Measurements from ENCODE around the gene EBF4.
"Not testable (repeated sequence)": the region's sequence is repeated elsewhere in the genome, so short reads cannot be mapped to it uniquely, and the experiment has no call there.

The EBF4 gene

DNA sequence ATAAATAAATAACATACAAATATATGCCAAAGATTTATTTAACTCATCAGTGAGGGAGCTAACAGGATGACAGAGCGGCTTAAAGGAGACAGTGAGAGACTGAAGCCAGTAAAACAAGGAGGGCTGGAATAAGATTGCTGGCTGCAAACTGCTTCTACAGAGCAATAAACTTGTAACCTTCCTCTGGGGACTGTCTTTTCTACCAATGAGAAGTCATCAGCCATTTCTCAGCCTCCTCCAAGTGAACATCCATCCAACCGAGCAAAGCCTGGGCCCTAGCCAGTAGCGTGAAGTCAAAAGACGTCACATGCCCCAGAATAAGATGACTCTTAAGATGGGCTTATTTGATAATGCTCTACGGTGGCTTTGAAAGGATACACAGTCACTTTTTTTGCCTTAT lies 65.4 kb downstream of the EBF4 start:
- no peak for DNase-seq (ENCODE audit: low spot score)

DNA sequence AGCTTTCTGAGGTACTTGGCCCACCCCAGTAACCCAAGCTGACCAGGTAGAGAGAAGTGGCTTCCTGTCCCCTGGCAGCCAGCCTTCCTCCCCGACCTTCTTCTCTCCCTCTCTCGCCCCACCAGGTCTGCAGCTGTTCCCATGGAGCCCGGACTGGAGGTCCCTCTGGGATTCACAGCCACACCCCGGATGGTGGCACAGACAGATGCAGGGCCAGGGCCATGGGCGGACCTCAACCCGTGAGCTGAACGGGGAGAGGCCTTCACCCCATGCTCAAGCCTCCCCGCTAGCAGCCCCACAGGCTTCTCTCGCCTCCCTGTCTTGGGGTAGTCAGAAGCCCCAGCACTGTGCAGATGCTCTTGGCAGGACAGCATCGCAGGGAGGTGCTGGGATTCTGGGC lies 66.6 kb downstream of the EBF4 start:
- no peak for DNase-seq (ENCODE audit: low spot score)

DNA sequence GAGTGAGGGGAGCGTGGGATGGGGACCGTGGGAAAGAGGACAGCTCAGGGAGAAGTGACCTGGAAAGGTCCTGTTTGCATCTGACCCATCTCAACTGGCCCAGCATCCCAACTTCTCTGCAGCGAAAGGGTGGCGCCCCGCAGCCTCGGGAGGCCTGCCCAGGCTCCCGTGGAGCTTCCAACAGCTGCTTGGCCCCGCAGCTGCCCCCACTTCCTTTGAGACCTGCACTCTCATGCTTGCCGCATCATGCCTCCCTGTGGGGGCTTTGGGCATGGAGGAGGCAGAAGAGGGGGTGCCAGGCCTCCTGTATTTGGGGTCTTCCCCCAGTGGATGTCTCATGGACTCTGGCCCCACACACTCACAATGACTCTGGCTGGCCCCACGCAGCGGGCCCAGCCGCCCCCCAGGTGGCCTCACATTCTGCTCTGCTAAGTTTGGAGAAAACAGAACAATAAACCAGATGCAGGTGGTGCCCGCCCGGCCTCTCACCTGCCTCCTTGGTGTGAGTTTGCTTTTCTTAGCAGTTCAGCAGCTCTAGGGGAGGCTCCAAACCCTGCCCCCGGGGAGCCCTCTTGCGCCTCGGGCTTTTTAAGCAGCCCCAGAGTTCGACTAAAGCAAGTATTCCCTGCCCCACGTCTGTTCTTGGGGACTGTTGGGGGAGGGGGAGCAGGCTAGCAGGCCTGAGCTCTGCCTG lies 67.2 kb downstream of the EBF4 start:
- no peak for DNase-seq (ENCODE audit: low spot score)

DNA sequence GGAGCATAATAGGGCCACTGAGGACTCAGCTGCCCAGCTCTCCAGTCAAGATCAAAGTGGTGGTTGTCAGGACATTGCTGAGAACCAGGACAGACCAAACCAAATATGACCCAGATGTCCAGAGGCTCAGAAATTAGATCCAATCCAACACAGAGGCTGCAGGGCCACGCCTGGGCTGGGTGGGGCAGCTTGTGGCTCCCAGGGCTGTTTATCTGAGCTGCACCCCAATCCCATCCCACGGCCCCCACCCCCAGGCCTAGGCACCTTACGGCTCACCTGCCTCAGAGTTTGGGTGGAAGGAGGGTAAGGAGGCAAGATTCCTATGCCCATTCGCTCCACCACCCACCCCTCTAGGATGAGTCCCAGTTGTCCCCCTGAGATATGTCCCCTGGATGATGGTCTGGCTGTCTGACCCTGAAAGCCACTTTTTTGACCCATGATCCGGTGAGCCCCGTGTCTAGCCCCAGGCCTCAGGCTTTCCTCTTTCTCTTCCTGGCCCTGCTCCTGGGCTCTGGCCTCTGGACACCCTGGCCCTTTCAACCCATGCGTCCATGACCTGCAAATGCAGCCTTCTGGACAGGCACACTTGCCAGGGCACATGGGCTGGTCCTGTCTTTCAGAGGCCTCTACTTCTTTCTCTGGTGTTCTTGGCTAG lies 67.8 kb downstream of the EBF4 start:
- no peak for DNase-seq (ENCODE audit: low spot score)

DNA sequence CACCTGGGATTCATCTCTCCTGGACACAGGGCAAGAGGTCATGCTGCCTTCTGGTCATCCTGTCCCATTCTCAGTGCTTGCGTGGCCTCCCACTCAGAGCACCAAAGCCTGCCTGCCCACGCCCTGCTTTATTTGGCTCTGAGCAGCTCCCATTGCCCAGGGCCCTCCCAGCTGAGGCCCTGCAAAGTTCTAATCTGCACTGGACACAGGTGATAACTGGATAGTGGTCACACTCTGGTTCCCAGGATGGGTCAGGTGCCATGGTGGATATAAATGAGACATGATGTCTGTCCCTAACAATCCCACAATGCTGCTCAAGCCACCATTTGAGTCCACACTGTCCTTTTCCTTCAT lies 68.3 kb downstream of the EBF4 start:
- DNase-seq (ENCODE audit: low spot score): no peak

DNA sequence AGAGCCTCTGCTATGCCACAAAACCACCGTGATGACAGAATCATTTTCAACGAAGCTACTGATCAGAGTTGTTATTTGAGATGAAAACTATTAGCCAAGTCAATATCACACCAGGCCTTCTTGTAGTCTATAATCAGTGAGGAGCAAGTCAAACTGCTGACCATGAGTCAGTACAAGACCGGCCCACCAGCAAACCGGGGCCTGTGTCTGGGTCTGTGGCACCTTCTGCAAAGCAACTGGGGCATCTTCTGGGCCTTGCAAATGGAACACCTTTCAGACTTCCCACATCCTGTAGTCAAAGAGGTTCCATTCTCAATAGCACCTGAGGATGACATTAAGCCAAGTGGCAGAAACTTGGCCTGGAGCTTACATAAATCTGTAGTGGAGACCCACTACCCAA lies 69.3 kb downstream of the EBF4 start:
- no peak for DNase-seq (ENCODE audit: low spot score)

DNA sequence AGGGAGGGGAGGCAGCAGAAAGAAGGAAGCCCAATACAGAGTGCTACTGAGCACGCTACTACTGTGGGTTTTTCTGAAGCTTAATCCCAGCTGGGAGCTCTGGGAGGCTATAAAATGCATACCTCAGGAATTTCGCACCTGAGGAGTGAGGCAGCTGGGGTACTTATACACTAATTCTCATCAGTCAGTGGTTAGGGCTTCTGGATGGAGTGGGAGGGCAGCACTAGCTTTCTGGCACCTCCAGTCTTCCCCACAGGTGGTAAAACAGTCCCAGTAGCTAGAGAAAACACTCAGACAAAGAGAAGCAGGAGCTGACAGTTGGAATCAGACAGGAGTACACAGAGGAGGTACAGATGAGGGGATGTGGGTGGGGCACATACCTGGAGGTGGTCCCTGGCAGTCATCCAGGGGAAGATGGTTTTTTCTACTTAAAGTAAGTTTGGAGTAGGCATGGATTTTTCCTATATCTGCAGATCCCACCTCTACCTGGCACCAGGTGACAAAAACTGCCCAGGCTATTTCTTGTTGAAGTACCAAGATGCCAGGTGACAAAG lies 70.1 kb downstream of the EBF4 start:
- no peak for DNase-seq (ENCODE audit: low spot score)

DNA sequence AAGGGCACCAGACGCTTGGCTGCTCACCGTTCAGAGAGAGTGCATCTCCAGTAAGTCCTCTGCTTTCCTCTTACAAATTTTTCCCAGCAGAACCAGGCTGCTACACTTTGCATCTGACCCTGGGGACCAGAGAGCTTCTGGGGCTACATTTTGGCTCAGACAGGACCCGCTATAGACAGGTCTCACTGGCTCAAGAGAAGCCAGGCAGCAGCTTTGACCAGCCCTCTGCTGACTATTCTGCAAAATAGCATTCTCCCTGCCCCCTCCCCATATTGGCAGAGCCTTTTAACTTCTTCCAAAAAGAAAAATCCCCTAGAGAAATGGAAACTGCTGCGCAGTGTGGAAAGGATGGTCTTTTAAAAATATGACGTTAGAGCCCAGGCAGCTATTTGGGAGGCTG lies 70.6 kb downstream of the EBF4 start:
- DNase-seq (ENCODE audit: low spot score): no peak

DNA sequence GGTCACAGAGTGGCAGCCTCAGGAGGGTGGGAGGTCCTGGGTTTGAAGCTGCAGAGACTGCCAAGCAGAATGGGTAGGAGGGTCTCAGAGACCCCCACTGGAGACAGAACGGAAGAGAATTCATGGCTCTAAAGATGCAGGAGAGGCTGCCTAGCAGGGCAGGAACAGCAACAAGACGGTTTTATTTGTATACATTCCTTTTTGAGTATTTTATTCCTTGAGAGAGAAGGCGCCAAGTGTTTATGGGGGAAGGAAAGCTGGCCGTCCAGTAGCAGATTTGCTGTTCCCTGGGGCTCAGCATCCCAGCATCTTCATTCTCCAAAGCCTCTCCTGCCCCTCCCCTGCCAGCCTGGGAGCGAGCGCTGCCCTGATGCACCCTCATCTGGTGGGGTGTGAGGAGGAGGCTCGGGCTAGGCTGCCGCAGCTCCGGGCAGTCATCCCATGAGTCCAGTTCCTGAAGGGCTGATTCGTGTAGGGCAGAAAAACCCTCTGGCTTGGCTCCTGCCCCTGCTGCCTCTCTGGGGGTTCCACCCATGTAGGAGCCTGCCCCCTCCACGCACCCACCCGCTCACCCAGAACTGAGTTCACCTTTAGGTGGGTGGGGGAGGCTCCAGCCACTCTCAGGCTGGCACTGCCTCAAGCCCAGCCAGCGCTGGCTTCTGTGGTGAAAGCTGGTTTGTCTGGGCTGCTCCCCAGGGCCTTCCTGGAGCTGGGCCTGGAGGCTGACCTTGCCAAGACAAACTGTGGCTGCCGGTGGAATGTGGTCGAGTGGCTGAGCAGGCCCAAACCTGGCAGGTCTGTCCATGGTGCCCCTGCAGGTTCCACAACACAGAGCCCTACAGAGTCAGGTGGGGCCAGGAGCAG lies 75.4 kb downstream of the EBF4 start:
- DNase-seq (ENCODE audit: low spot score): no peak

DNA sequence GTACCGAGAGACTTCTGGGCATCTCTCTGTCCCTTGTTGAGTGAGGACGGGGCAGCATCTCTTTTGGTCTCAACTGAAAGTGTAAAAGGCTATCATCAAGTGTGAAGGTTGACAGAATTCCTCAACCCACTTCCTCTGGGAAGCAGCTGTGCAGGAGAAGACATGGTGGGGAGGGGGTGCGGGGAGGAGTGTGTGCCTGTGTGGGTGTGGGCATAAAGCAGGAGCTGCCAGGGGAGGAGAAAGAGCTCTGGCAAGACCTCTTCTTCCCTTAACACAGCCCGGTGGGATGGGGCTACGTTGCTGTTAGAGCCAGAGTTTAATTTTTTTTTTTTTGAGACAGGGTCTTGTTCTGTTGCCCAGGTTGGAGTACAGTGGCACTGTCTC lies 76.0 kb downstream of the EBF4 start:
- DNase-seq (ENCODE audit: low spot score): no peak

DNA sequence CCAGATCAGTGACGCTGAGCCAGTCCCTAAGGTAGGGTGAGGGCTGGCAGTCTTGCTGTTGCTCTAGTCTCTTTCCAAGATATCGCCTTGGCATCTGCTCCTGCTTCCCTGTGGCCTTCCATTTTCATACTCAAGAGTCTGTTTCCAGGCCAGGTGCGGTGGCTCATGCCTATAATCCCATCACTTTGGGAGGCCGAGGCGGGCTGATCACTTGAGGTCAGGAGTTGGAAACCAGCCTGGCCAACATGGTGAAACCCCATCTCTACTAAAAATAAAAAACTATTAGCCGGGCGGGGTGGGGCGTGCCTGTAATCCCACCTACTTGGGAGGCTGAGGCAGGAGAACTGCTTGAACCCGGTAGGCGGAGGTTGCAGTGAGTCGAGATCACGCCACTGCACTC lies 77.5 kb downstream of the EBF4 start:
- not testable (repeated sequence) for DNase-seq (ENCODE audit: low spot score)

DNA sequence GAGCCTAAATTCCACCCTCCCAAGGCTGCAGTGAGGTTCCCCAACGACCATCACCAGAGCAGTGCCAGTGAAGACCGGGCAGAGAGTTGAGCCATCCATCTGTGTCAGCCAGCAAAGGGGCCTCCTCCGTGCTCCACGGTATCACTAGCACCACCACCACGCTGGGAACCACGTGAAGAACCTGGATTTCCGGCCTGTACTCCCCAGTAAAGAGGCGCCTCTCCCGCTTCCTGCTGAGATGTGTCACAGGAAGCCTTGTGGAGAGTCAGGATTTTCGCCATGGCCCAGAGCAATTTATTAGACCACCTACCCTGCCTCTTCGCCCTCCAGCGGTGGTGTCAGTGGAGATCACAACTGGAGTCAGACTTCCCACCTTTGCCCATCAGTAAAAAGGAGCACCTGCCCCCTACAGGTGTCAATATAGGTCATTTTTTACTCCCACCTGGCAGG lies 79.1 kb downstream of the EBF4 start:
- no peak for DNase-seq (ENCODE audit: low spot score)

DNA sequence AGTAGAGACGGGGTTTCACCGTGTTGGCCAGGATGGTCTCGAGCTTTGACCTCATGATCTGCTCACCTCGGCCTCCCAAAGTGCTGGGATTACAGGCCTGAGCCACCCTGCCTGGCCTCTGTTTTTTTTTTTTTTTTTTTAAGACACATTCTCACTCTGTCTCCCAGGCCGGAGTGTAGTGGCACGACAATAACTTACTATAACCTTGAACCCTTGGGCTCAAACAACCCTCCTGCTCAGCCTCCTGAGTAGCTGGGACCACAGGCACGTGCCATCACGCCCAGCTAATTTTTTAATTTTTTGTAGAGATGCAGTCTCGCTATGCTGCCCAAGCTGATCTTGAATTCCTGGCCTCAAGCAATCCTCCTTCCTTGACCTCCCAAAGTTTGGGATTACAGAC lies 81.2 kb downstream of the EBF4 start:
- DNase-seq (ENCODE audit: low spot score): no peak

DNA sequence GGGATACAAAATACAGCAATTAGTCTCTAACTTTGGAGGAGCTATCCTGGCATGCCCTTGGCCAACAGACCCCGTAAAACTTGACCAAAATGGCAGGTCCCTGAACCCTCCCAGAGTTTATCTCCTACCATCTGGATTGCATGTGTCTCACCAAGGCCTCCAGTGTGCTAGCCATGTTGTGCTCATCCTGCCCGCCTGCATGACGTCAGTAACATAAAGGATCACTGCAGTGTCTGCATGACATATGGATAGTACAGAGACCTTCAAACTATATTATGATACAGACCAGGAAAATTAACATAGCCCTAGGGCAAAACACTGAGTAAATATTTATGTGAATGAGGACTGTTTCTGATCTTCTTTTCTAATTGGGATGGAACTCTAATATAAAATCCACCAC lies 82.6 kb downstream of the EBF4 start:
- no peak for DNase-seq (ENCODE audit: low spot score)

DNA sequence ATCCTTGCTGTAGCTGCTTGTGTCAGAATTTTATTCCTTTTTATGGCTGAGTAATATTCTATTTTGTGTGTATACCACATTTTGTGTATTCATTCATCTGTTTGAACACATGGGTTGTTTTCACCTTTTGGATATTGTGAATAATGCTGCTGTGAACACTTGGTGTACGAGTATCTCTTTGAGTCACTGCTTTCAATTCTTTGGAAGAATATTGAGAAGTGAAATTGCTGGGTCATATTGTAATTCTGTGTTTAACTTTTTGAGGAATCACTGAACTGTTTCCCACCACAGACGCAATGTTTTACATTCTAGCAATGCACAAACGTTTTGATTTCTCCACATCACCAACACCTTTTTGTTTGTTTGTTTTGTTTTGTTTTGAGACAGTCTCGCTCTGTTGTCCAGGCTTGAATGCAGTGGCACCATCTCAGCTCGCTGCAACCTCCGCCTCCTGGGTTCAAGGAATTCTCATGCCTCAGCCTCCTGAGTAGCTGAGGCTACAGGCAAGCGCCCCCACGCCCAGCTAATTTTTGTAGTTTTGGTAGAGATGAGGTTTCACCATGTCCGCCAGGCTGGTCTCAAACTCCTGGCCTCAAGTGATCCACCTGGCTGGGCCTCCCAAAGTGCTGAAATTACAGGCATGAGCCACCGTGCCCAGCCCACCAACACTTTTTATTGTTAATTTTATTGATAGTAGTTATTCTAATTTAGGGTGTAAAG lies 86.2 kb downstream of the EBF4 start:
- no peak for DNase-seq (ENCODE audit: low spot score)

DNA sequence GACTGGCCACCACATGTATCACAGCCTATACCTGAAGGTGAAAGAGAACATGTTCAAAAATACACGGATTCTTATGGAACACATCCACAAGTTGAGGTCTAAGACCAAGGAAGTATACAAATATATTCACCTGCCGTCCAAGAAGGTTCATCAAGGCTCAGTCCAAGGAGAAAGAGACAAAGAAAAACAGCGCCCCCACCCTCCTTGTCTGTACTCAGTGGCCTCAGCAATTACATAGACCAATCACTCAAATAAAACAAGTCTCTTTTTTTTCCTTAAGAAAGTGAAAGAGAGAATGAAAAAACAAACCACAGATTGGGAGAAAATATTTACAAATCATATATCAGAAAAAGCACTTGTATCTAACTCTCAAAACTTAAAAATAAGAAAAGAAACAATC lies 88.4 kb downstream of the EBF4 start:
- DNase-seq (ENCODE audit: low spot score): no peak

DNA sequence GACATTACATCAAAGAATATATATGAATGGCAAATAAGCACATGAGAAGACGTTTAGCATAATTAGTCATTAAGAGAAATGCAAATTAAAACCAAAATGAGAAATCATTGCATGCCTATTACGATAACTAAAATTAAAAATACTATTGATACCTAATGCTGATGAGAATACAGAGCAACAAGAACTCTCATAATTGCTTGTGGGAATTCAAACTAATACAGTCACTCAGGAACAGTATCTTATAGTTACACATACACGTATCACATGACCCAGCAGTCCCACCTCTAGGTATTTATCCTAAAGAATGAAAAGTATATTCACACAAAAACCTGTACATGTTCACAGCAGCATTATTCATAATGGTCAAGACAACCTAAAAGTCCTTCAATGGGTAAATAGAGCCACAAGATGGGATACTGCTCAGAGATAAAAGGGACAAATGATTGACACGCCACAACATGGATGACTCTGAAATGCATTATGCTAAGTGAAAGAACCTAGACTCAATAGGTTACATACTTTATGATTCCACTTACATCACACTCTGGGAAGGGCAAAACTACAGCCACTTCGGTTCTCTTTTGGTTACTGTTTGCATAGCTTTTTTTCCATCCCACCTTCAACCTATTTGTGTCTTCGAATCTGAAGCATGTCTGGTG lies 91.5 kb downstream of the EBF4 start:
- no peak for DNase-seq (ENCODE audit: low spot score)

DNA sequence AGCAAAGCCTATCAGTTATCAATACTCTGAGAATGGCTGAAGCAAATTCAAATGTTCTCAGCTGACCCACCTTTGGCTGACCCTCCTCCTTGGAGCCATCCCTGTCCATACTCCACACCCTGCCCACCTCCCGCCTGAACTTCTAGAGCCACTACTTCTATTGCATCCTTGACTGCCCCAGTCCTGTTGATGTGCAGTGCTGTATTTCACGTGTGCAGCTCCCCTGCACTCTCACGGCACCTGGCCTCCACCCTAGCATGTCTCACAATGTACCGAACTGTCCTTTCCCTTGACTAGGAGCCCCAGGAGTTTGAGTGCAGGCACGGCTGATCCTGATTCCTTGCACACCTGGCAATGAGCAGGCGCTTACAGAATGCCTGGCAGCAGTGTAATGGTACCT lies 100.9 kb downstream of the EBF4 start:
- DNase-seq (ENCODE audit: low spot score): no peak

DNA sequence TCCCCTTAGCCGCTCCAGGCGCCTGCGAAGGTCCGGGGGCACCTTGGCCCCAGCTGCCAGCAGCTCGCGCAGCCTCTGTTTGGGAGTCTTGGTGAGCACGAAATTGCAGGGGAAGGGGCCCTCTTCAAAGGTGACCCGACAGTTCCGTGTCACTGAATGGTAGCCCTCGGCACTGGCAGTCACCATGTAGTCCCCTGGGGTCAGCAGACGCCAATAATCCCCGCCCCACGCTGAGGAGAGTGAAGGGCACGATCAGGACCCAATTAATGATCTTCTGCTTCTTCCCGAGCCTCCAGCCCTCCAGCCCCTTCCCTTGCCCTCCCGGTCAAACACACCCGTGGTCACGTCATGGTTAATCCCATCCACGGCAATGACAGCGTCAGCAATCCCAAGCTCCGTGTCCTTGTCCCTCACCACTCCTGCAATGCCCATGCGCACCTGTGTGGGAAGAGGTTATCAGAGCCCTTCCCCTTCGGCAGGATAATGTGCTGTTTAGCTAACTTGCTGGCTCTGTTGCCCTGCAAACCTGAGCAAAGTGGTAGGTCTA lies 101.7 kb downstream of the EBF4 start:
- DNase-seq (ENCODE audit: low spot score): no peak

DNA sequence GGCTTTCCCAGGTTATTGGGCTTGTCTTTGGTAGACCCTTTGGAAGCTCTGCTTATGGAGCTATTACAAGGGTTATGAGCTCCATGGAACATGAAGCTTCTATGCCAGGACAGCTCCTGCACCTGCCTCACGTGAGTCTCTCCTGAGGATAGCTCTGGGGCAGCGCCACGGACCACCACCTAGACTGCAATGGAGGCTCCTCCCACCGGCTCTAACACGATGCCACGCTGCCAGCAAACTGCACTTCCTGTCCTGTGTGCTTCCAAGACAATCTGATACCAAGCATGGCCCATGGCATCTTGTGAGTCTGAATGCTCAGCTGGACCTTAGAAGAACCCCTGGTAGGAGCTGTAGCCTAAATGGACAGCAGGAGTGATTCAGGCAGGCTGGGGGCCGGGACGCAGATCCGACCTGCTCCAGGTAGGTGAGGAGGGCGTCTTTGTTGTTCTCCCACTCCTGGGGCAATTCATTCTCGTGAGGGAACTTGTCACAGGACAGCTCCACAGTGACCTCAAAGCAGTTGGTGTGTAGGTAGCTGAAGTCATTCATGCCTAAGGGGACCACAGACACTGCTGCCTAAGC lies 102.4 kb downstream of the EBF4 start:
- DNase-seq (ENCODE audit: low spot score): no peak

DNA sequence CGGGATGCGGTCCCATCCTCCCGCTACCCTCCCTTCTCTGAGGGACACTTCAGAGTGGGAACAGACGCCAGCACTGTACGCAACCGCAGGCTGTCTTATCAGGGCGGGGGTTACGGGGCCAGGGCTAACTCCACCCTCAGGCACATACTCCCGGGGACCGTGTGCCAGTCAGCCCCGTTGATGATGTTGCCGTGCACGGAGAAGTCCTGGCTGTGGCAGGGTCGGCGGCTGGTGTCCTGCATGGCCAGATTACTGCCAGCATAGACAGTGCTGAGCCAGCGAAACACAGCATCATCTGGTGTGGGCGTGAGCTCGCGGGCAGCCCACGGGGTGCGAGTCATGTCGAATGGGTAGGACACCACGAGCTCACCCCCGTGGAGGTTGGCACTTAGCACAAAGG lies 102.9 kb downstream of the EBF4 start:
- DNase-seq (ENCODE audit: low spot score): no peak
